ENCODE results near the gene LDAH. TPM values are rescaled to one million over a fixed set of nuclear protein-coding genes. Genes with fewer than 3 reads are reported as not detected.

Gene LDAH
- total RNA-seq, 1 experiment from 2014 or later, result 15.2 TPM

- H4K91ac ChIP-seq (ENCODE audit: insufficient read length, low read depth, low read length), result no peak overlapping the region
- no peak overlapping the region for H3K56ac ChIP-seq (ENCODE audit: insufficient read length, low read depth, low read length)
- no peaks in the 10 kb centered on the region for H3K79me2 ChIP-seq (ENCODE audit: insufficient read depth, low read length)
- no peak overlapping the region for H2BK20ac ChIP-seq (ENCODE audit: low read depth, low read length, poor library complexity, severe bottlenecking)
- no peak overlapping the region for H3K4ac ChIP-seq (ENCODE audit: low read depth, low read length)
- no peak overlapping the region for H2BK12ac ChIP-seq (ENCODE audit: insufficient read length, low read depth, low read length)
- DNase-seq, result no peak
- H2BK15ac ChIP-seq (ENCODE audit: low read depth, low read length), result no peak overlapping the region
- Mint-ChIP-seq H3K27ac (peak overlapping the region in 1 of 3 experiments; percentile 5; a peak in 1 of 7 replicates), H3K4me1 (peaks cover 6 to 7% of the 10 kb centered on the region in 2 experiments), H3K36me3 (ENCODE audit: insufficient read depth in 1 of 3, low read depth in 3 of 3) (peaks cover 5 to 10% (median 7%) of the 10 kb centered on the region in 3 experiments; a peak in 6 of 7 replicates), H3K9me3 (peaks cover 1 to 7% of the 10 kb centered on the region in 2 experiments; a peak in 2 of 5 replicates), H3K27me3 (ENCODE audit: low read depth) (no peaks in the 10 kb centered on the region), H3K4me3 (no peak overlapping the region)
- H3K14ac ChIP-seq (ENCODE audit: insufficient read depth, low read length), result no peak overlapping the region
- no peaks in the 10 kb centered on the region for H3K27me3 ChIP-seq (ENCODE audit: insufficient read depth, low read length)
- H3K27ac ChIP-seq (ENCODE audit: insufficient read length, low read depth, low read length), result no peak overlapping the region
- no peak overlapping the region for H2AFZ ChIP-seq (ENCODE audit: low read length)
- no peaks in the 10 kb centered on the region for H3K4me1 ChIP-seq (ENCODE audit: insufficient read depth, low read length)
- H3K23ac ChIP-seq (ENCODE audit: insufficient read length, low read depth, low read length), result no peak overlapping the region
- TF ChIP-seq CTCF (conservative IDR thresholded peaks at IDR 0.05), result no peak
- no peak overlapping the region for H3K4me2 ChIP-seq (ENCODE audit: insufficient read depth, insufficient read length, low read length)
- no peak overlapping the region for H4K5ac ChIP-seq (ENCODE audit: insufficient read length, low read depth, low read length)
- no peaks in the 10 kb centered on the region for H3K9me3 ChIP-seq (ENCODE audit: control insufficient read depth, low read depth, low read length)
- H2BK5ac ChIP-seq (ENCODE audit: insufficient read length, low read length), result no peak overlapping the region
- H3T11ph ChIP-seq (ENCODE audit: low read length), result no peak overlapping the region
- no peak overlapping the region for H2AK5ac ChIP-seq (ENCODE audit: insufficient read length, low read length)
- H4K20me1 ChIP-seq (ENCODE audit: control insufficient read depth, insufficient read depth, insufficient read length), result no peaks in the 10 kb centered on the region
- no peak overlapping the region for H3K18ac ChIP-seq (ENCODE audit: insufficient read length, low read depth, low read length)
- no CpG with 5 or more reads among the region's 4 CpGs for whole genome bisulfite sequencing (ENCODE audit: extremely low coverage, insufficient read length, low lambda C conversion rate)
- no peaks in the 10 kb centered on the region for H3K79me1 ChIP-seq (ENCODE audit: insufficient read depth, low read depth, low read length, poor library complexity, severe bottlenecking)
- no peaks in the 10 kb centered on the region for H3K23me2 ChIP-seq (ENCODE audit: insufficient read length, low read depth, low read length, poor library complexity, severe bottlenecking)
- H2BK120ac ChIP-seq (ENCODE audit: low read depth, low read length, poor library complexity, severe bottlenecking), result no peak overlapping the region
- no peak overlapping the region for H3K9ac ChIP-seq (ENCODE audit: extremely low read depth, insufficient read length, low read length)
- H4K8ac ChIP-seq (replicated peaks; ENCODE audit: insufficient read length, low read depth, low read length), result no peak overlapping the region
These were observed 115.3 kb downstream of the LDAH start for GRCh38 chr2:20707601-20708000.
